Gastrocnemius medialis (tissue), 4 donors: Measurements from ENCODE around the gene TRIM69.

Experiments used
- POLR2A ChIP-seq, 2 donors: fragments of 450-650 bp; IDR thresholded peaks; one replicate each; pipeline ENCODE4 v1.6.1; 2017; ENCODE audit warnings: antibody characterized with exemption in 2 of 2, mild to moderate bottlenecking in 2 of 2, moderate library complexity in 2 of 2
- TF ChIP-seq, protein P1 (sequence below), 5 experiments: fragments of 450-650 bp in 3 of 5; fragments of 200-600 bp in 2 of 5; sonication (generic) in 2 of 5; IDR thresholded peaks in 4 of 5; conservative IDR thresholded peaks in 1 of 5; 1 replicate in 4 of 5; 2 replicates in 1 of 5; pipeline ENCODE4 v1.5.1; 2016 to 2019; ENCODE audit warnings: antibody characterized with exemption in 5 of 5, mild to moderate bottlenecking in 3 of 5, moderate library complexity in 3 of 5

DNA sequence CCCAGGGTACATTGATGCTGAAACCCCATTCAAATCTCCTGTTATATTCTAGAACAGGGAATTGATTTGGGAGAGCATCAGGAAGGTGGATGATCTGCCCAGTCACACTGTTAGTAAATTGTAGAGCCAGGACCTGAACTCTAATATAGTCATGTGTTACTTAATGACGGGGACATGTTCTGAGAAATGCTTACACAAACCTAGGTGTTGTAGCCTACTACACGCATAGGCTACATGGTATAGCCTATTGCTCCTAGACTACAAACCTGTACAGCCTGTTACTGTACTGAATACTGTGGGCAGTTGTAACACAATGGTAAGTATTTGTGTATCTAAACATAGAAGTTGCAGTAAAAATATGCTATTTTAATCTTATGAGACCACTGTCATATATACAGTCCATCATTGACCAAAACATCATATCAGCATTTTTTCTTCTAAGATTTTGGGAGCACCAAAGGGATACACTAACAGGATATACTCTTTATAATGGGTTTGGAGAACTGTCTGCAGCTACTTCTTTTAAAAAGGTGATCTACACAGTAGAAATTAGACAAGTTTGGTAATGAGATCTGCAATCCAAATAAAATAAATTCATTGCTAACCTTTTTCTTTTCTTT is 19.2 kb upstream of the TRIM69 start:
- TF ChIP-seq, protein P1, sequence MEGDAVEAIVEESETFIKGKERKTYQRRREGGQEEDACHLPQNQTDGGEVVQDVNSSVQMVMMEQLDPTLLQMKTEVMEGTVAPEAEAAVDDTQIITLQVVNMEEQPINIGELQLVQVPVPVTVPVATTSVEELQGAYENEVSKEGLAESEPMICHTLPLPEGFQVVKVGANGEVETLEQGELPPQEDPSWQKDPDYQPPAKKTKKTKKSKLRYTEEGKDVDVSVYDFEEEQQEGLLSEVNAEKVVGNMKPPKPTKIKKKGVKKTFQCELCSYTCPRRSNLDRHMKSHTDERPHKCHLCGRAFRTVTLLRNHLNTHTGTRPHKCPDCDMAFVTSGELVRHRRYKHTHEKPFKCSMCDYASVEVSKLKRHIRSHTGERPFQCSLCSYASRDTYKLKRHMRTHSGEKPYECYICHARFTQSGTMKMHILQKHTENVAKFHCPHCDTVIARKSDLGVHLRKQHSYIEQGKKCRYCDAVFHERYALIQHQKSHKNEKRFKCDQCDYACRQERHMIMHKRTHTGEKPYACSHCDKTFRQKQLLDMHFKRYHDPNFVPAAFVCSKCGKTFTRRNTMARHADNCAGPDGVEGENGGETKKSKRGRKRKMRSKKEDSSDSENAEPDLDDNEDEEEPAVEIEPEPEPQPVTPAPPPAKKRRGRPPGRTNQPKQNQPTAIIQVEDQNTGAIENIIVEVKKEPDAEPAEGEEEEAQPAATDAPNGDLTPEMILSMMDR (IDR thresholded peaks at IDR 0.05 in 4 of 5, conservative IDR thresholded peaks at IDR 0.05 in 1 of 5), result no peak
- no peak for TF ChIP-seq POLR2A (IDR thresholded peaks at IDR 0.05)
